Left hindlimb (tissue), 1 donor: Measurements from ENCODE around the gene DGKG.

Source experiments
- DNase-seq: peaks from one replicate; pipeline ENCODE4 v3.0.0-alpha.2; 2018

DGKG gene

DNA sequence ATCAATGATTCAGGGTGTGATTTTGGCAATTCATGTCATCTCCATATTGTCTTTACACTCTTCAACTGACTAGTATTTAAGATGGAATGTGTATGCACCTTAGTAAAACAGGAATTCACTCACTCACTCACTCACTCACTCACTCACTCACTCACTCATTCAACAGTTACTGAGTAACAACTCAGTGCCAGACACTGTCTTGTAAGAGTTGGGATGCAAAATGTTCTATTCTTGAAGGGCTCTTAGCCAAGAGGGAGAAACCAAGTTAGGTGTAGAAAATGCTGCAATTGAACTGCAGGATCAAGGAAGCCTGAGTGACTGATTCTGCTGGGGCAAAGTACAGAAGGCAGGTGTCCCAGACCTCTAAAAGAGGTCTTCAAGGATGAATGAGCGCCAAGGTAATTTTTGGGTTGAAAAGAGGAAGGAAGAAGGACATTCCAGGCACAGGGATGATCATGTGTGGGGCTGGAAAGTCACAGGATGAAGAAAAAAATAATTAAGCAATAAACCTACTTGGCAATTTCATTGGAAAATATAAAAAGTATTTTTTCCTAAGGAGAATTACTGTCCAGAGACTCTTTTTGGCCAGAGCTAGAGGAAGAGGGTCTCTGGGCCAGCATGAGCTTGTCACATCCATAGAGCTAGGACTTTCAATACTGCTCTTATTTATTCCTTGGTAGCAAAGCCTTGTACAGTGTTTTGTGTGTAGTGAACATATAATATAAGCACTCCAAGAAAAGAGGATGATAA is 194.2 kb downstream of the DGKG start:
- no peak for DNase-seq

DNA sequence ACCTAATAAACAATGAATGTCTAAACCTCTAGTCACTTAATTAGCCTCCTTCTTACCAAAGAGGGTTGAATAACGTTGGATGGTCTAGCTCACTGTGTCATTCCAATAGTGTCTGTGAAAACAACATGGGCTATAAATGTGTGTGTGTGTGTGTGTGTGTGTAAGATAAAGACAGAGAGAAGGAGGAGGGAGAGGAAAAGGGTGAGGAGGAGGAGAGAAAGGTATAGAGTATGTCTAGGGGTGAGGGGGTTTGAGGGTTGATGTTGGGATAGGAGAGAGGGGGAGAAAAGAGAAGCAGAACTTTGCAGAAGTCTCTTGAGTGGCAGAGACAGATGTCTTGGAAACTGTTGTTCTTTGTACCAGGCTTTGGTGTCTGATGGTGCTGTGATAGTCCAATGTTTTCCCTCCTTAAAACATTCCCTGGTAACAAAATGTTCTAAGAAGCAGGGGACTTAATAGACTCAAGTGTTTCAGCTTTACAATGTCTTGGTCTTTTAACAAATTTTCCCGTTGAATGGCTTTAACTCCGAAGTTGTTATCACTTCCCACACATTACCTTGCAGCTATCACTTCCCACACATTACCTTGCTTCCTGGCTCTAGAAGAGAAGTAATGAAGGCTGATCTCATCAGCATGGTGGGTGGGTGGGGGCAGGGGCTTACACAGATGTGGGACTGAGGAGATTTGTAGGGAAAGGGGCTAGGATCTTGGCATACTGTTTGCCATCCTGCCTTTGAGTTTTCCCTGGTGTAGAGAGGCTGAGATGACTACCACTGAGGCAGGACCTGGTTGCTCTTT is 195.3 kb downstream of the DGKG start:
- no peak for DNase-seq

GRCh38 chr3:186166036-186166435 is 196.0 kb downstream of the DGKG start:
- DNase-seq, result no peak

- DNase-seq, result no peak
These were observed 196.7 kb downstream of the DGKG start for GRCh38 chr3:186165331-186165730.

DNA sequence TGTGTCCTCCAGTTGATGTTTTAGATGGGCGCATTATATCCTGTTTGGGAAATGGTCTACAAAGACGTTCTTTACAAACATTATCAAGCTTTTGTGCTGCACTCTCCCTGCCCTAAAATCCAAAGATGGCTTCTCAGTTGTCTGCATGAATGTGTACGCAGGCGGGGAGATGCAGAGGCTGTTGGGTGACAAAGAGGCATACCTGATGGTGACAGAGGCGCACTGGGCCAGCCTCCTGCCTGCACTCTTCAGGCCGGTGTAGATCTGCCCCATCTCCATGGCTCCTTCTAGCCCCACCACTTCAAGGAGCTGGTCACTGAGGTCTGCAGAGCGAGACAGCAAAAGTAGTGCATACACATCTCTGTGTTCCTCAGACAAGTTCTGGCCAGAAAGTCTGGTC is 197.3 kb downstream of the DGKG start:
- no peak for DNase-seq

DNA sequence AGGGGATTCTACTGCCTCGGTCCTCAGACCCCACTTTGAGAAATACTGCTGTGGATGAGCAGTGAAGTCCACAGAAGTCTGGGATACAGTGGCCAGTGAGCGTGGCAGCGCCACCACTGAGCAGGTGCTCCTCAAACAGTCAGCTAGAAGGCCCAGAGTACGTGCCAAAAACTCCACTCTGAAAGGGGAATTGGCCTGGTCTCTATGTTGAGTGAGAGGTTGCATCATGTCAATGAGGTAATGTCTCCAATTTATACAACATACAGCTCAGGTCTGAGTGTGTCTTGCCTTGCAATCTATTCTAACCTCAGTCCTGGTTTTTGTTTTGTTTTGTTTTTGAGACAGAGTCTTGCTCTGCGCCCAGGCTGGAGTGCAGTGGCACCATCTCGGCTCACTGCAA is 199.8 kb downstream of the DGKG start:
- no peak for DNase-seq

- DNase-seq, result no peak
These were observed 201.3 kb downstream of the DGKG start for GRCh38 chr3:186160691-186161243.

- DNase-seq, result no peak
These were observed 207.4 kb downstream of the DGKG start for GRCh38 chr3:186154641-186155040.

DNA sequence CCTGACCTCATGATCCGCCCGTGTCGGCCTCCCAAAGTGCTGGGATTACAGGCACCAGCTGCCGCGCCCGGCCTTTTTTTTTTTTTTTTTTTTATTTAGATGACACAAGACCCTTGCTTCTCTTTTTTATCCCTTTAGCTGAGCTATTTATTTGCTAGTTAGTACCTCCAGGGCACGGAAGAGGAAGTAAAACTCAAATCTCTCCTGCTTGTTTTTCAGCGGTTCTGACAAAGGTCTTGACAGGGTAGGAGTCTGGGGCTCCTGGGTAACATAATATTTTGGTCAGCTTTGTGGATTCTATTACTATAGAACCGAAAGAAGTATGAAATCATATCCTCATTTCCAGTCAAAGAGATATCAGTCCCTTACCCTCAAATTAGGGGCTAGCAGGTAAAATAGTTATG is 209.1 kb downstream of the DGKG start:
- DNase-seq, result no peak

GRCh38 chr3:186152361-186152798 is 209.7 kb downstream of the DGKG start:
- DNase-seq, result no peak

DNA sequence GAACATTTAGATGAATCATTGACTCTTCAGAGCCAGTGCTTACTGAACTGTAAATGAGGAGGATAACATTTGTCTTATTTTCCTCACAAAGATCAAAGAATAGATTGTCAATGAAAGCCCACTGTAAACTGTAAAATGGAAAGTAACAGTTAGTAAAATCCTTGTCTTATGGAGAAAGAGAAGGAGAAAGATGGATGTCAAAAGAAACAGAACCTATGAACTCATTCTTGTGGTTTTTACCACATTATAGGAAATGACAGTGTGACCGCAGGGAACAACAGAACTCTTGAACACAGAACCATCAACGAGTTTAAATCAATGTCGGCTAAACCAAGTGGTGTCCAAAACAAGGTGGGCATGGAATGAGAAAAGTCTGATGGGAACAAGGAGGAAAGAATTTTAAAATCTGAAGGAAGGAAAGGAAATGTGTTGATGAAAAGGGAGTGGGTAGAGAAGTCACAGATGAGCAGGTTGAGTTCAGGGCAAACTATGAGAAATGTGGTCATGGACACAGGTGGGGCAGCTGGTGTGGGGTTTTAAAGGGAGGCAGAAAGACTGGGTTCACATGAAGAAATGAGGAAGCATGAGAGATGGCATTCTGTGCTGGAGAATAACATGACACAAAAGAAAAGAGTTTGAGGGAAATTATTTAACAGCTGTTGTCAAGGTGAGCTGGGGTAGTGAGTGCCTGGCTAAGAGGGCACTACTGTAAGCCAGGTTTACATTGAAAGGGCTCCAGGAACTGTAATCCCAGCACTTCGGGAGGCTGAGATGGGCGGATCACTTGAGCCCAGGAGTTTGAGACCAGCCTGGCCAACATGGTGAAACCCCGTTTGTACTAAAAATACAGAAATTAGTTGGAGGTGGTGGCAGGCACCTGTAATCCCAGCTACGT is 210.7 kb downstream of the DGKG start:
- DNase-seq, result no peak

DNA sequence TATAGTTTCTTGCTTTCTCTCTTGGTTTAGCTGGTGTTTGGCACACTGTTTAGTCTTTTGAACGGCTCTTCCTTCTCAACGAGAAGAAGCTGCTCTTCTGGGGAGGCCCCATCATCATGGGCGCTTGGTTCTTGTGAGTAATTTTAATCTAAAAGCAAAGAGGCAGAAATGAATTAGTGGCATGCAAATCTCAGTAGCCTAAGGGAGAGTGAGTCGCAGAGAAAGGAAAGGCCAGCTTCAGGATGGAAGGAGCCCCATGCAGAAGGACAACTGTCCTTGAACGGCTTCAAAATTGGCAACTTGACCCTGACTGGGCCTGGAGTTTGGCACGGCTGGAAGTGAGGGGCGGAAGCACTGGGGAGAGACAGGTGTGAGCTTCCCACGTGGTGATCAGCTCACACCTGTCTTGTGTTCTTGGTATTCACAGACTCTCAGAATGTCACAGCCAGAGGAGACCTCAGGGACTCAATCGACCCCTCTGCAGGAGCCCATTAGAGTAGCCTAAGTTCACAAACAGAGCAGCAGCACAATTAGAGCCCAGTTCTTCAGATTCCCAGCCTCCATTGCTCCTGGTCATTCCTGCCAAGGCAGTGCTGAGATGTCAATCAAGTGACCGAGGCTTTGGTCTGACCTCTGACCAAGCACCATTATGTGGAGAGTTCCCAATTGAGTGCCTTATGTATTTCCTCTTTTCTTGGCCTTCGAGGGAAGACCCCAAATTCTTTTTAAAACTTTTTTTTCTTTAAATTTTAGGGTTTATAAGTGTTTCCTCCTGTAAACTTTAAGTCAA is 211.8 kb downstream of the DGKG start:
- DNase-seq, result no peak

DNA sequence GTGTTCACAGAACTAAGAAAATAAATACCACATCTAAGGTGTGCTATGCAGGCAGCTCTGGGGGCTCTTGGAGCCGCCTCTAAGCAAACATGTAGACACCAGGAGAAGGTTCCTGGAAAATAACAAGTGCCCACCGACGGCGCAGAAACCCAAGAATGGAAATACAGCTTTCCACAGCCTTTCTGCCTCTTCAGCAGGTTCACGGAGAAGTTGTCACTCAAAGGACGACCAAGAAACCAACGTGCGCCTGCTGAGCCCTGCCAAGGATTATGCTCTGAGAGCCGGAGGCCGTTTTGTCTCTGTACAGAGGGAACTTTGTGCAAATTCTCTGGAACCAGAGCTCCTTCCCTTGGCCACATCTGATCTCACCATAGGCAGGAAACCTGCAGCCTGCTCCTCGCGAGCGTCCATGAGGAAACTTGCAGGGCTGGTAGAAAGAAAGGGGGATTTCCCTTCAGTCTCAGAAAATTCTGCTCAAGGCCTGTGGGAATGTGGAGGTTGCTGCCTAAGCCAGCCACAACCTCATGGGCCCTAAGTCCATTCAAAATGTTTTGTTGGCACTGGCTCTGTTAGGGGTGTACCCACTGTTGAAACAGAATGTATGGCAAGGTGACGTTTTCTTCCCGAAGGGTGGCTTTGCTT is 212.6 kb downstream of the DGKG start:
- no peak for DNase-seq

GRCh38 chr3:186144257-186144656 is 217.8 kb downstream of the DGKG start:
- no peak for DNase-seq

DNA sequence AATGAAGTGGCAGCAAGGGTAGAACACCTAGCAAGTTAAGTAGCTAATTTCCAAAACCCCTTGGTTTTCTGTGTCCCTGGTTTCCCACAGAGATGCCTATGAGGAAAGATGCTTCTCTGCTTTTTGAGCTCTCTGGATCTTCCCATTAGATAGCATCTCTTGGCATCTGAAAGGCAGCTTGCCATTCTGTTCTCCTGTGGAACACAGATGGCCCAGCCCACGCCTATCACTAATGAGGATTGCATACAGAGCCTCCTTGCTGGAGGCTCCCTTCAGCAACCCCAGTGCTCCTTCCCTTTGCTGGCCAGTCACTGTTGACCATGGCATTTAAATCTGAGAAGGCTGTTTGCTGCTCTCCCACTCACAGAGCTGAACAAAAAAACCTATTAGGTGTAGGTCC is 218.8 kb downstream of the DGKG start:
- no peak for DNase-seq

DNA sequence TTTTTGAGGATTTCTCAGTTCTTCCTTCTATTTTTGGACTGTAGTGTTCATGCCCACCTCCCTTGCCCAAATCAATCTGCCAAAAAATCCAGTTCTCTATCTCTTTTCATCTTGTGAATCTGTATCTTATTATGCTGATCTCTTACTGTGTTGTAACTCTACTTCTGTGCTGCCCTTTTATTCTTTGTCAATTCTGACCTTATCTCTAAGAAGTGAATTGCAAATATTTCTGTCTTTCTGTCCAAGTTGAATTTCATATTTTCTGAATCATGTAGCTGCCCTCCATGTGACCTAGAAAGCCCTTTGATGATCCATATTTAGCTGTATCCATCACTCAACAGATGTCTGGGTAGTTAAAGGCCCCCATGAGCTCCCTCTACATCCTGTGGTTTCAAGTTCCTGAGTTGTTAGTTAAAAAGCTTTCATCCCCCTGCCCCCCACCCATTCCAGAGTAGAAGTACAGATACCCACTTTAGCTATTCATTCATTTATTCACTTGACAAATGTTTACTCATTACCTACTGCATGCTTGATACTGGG is 219.6 kb downstream of the DGKG start:
- no peak for DNase-seq

GRCh38 chr3:186141790-186142189 is 220.2 kb downstream of the DGKG start:
- DNase-seq, result no peak

GRCh38 chr3:186138272-186138981 is 223.6 kb downstream of the DGKG start:
- DNase-seq, result no peak

DNA sequence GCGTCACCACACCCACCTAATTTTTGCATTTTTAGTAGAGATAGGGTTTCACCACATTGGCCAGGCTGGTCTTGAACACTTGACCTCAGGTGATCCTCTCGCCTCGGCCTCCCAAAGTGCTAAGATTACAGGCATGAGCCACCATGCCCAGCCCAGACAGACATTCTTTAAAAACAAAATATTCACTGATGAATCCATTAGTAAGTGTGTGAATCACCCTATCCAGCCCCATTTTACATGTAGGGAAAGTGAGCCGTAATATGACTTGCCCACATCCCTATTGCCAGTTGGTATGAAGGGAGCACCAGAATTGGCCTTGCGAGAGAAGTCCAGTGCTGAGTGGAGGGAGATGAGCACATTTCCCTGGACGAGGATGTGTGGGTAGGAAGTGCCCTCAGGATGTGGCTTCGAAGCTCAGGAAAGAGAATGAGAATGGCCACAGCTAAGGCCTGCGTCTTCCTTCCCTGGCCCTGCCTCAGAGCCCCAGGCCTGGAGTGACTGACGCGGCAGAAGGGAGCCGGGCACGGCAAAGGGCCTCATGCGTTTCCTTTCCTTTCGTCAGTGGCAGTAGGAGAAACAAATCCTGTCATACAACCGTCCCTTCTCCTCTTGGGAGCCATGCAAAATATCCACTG is 224.9 kb downstream of the DGKG start:
- no peak for DNase-seq

DNA sequence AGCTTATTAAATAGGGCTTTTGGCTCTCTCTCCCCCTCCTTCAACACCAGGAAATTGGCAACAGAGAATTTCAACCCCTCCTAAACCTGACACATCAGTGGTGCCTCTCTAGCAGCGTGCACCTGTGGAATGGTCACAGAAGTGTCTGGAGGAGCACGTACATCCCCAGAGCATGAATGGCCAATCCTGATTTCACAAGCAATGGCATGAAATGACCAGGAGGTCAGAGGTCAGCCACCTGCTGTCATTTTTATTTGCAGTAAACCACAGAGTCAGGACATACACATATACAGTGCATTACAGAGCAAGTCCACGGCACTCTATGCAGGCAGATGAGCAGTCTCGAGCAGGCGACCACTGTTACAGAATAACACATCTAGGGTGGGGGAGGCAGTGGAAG is 228.1 kb downstream of the DGKG start:
- no peak for DNase-seq
